Posterior vena cava (tissue), 2 donors: ENCODE data around the gene SNCAIP. TPM values are rescaled to one million over a fixed set of nuclear protein-coding genes. Genes with fewer than 3 reads are reported as not detected.
A peak's percentile ranks its signal among the peaks of the same experiment; 100 is the strongest.

Source experiments
- DNase-seq: peaks from one replicate; pipeline ENCODE4 v3.0.0-alpha.2; 2020; ENCODE audit warnings: low spot score
- intact Hi-C, 2 donors: fragments of 100-400 bp; cut with DNase I; formaldehyde crosslinking; loops; one replicate each; pipeline versions ENCODE4 v1.14.1 to v1.14.2; 2022 to 2023
- total RNA-seq, 2 donors: library from RNA; stranded (reverse); fragmentation: NEBNext Ultra II Directional; extraction: Animal tissue kit (Norgen Biotek cat#: 25700); gene quantifications; one replicate each; pipeline ENCODE4 v1.2.1, GENCODE V29; 2021
- donor health status: DM: yes; HTN: yes; CAD: no.
- donor health status: DM: yes; HTN: yes; CAD: no.

SNCAIP gene
- total RNA-seq, 2 donors from 2014 or later: 3.8 to 4.1 TPM

DNA sequence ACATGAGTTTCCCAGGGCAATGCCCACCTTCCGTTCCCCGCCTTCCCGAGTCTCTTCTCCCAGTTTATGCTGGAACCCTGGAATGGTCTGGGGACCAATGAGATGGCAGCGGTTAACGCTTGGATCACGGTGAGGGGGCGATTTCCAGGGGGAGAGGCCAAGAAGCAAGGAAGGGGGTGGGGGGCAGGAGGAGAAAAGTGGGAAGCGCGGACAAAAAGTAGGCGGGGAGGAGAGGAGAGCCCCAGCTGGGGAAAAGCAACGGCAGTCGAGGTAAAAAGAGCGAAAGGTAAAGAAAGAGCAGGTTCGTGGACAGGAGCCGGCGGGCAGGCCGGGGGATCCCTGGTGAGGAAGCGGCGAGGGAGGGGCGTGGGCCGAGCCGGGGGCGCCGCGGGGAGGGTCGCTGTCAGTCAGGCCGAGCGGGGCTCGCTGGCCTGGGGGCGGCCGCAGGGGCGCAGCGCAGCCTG lies 508 bp upstream of the SNCAIP start:
- intact Hi-C loops: no loop called here
- peak; percentile 72 for DNase-seq

DNA sequence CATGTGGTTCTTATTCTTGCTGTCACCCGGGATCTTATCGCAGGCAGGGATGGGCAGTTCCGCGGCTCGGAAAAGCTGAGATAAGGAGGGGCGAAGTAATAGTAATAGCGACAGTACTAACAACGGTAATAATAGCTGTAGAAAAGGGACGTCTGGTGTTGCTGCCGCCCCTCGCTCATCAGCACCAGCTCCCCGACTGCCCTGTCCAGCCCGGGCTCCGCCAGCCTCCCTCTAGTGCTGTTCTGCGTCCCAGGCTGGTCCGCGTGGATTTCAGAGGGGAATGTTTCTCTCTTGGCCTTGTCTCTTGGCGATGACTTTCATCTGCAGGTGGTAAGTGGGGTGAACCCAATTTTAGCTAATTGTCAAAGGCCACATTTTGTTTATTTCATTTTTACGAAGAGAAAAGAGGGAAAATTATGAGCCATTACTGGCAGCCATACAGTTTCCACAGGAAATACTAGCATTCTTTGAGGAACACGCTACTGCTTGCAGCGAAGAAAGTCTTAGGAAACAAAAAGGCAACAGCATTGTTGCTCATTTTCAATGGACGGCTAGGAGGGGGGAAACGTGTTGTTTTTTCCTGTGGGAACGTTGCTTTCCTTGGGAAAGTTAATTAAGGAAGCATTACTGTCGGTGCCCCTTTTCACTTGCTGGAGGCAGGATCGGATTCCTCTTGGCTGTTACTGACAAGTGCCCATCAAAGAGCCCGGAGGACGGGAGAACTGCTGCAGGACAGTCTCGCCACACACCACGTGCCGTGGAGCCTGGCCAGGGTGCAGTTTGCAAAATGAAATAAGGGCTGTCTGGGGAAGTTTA lies 762 bp downstream of the SNCAIP start:
- intact Hi-C loops: no loop called here

DNA sequence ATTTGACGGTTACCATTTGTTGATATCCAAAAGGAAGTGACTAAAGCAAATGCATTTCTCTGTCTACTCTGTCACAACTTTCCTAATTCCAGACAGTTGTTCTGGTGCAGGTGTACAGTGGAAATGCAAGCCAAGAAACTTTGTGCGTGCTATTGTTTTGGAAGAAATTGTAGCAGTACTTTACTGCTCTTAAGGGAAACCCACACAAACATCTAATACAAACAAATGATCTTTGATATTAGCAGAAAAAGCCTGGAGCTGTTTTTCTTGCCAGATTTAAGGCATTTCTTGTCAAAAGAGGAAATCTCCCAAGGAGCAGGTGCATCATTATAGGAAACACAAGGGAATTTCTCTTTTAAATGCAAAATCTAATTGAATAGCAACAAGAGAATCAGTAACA lies 2.0 kb downstream of the SNCAIP start:
- DNase-seq: no peak
- intact Hi-C loops: no loop called here

More for the DNA sequence above, 762 bp downstream of the SNCAIP start:
- DNase-seq: peak; percentile 76

DNA sequence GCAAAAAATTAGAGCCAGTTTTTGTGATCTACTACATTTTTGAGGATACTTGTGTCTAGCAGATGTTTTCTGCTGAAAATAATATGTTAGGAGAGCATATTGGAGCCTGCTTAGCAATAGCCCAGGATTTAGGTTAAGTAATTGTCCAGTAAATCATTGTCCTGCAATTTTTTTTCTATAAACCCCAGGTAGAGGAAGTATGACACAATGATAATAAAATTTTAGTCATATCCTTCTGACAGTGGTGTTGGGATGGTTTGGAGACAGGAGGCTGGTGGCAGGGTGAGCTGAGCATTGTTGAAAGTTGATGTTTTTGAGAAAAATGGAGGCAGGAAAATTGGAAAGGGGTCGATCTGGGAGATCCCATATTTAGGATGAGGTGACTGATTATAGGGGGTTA lies 3.5 kb downstream of the SNCAIP start:
- no peak for DNase-seq
- intact Hi-C loops: no loop called here

DNA sequence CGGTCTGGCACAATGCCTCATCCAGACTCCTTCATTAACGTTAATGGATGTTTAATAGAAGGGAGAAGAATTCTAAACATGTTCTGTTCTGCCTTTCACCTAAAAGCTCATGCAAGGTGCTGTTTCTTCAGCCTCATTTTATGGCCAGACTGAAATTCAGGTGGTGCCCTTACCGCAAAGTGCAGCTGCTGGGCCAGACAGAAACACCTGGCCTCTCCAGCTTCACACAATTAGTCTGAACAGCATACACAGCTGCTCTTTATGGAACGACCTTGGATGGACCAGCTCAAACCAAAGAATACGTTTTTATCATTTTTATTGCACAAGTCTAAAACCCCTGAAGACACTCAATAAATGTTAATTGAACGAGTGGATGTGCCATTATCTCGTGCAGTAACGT lies 4.6 kb downstream of the SNCAIP start:
- intact Hi-C loops: no loop called here
- DNase-seq: no peak

DNA sequence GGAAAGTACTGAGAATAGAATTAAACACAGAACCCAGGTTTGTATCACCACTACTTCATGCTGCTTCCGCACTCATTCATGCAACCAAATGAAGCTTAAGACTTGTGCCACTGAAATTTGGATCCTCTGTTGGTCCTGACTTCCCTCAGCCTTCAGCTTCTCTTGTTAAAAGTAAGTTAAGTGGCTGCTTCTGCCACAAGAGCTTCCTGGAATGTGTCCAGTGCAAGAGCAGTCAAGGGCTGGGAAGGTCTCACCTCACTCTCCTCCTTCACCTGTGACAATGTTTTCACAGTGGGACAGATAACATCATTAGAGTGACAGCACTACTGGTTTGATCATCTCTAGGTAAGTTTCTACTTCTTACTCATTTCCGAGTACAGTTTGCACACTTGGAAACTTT lies 7.9 kb downstream of the SNCAIP start:
- intact Hi-C loops: no loop called here
- DNase-seq: no peak

DNA sequence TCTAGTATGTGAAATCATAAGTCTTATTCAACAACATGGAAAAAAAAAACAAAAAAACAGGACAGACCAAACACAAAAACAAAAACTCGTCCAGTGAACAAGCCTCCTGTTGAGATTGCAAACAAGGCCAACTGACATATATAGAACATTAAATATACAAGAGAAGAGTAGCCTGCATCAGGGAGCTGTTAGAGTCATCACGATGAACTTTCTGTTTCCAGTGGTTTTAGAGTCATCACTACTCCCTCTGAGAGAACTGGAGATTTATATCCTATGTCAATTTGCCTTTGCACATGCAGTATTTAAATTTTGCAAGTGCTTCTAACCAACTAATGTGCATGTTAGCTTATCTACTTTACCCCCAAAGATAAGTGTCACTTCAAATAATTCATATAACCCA lies 9.9 kb downstream of the SNCAIP start:
- no peak for DNase-seq
- intact Hi-C loops: no loop called here

DNA sequence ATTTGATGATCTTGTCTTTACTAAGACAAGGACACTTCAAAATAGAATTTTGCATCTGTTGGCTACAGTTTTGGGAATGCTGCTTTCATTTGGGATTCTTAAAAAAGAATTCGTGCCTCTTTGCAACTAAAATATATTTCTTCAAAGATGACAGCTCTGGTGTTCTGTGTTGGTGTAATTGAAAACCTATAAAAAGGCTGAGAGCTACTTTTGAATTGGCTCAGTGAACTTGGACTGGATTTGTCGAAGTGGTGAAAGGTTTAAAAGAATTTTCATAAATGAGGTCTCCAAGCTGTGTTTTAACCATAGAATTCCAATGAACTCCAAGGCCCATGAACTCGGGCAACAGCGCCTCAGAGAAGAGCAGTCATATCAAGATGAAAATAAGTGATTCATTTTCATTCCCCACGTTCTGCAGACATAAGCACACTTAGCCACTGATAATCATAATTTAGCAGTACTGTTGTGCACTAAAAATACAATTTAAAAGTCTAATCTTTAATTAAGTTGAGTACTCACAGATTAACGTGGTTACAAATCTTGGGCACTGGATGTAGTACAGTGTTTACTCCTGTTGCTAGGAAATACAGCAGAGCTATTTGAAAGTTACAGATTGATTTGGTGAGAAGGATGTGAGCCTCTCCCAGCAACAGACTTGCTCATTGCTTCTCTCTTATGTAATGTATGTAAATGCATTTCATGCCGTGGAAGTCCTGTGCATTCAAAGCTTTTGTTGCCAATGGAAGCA lies 10.9 kb downstream of the SNCAIP start:
- intact Hi-C loops: no loop called here
- no peak for DNase-seq

DNA sequence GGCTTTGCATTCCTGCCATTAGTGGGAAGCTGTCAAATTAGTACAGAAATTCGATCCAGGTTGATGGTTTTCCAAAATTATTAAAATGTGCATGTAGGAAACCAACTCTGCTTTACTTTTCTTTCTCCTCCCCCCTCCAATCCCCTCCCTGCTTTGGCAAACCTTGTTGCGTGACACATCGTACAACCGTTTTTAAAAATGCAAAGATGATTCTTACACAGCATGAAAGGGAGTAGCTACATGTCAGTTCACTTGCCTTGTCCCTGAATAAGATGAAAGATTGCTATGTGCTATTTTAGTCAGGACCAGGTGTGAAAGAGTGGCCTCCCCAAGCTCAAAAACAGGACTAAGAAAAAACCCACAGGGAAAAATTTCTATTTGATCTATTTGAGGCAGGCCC lies 11.7 kb downstream of the SNCAIP start:
- intact Hi-C loops: no loop called here

DNA sequence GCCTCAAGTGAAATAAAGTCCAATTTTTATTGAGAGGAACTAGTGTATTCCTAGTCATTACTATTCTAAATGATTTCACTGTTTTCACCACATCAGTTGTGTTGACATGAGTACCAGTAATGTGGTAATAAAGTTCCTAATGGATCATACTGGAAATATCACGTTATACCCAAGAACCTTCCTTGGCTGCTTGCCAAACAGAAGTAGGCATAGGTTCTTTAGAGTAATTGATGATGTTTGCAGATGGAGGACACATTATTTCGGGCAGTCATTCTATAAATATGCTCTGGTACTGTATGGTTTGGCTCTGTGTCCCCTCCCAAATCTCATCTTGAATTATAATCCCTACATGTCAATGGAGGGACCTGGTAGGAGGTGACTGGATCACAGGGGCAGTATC lies 15.1 kb downstream of the SNCAIP start:
- DNase-seq: no peak
- intact Hi-C loops: no loop called here

More for the DNA sequence above, 11.7 kb downstream of the SNCAIP start:
- no peak for DNase-seq

DNA sequence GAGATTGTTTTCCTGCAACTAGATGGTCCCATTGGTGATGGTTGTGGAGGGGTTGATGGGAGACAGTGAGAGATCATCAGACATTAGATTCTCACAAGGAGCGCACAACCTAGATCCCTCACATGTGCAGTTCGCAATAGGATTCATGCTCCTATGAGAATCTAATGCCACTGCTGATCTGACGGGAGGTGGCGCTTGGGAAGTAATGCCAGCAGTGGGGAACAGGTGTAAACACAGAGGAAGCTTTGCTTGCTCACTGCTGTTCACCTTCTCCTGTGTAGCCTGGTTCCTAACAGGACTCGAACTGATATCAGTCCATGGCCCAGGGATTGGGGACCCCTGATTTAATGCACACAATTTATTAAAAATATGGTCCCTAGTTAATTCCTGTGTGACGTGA lies 18.8 kb downstream of the SNCAIP start:
- no peak for DNase-seq
- intact Hi-C loops: no loop called here

DNA sequence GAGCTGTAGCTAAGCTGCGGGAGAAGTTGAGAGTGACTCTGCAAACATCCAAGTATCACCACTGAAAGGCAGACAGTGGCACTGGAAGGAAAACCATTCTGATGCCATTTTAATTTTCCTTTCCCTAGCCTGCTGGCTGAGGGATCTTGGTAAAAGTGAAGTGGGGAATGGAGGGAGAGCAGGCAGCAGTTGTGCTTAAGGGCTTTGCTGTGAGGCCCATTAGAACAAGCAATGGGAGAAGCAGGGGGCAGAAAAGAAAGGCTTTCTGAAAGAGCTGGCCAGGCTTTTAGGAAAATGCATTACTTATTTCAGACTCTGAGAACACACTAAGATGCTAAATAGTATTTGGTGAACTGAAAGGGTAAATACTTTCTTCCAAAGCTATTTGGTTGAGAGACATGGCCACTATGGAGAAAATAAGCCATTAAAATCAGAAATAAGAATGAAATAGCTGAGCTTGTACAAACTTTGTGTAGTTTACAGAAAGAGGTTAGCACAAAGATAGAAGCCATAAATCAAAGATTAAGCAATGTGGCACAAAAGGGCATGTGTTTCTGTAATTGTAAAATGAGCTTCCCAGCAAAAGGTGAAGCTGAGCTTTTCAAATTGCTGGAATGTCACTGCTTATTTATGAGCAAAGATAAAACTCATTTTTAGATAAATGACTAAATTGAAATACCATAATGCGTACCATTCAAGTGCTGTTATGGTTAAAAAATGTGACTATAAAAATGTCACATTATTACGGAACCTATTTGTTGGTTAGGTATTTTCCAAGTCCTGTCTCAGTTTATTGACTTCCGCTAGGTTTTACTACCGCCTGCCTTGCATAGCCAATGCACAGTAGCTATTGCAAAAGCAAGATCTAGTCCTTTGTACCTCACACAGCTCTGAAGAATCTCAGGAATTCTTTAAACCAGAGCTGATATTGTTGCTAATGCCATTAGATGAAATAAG lies 20.8 kb downstream of the SNCAIP start:
- DNase-seq: no peak
- intact Hi-C loops: no loop called here

DNA sequence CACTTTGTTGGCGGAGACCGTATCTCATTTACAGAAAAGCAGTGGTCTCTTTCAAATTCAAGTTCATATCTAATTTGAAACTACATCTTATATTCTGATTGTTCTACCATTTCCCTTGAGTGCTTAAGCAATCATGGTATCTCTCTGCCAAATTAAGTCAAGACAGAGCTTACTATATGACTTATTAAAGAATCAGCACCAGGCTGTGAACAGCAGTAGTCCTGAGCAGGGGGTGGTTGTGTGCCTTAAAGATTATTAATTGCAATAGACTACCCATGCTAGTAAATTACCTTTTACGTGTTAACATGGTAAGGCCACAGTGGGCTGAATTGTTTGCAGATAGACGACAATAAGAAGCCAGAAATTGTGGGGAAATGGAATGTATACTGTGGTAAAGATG lies 21.5 kb downstream of the SNCAIP start:
- intact Hi-C loops: no loop called here

DNA sequence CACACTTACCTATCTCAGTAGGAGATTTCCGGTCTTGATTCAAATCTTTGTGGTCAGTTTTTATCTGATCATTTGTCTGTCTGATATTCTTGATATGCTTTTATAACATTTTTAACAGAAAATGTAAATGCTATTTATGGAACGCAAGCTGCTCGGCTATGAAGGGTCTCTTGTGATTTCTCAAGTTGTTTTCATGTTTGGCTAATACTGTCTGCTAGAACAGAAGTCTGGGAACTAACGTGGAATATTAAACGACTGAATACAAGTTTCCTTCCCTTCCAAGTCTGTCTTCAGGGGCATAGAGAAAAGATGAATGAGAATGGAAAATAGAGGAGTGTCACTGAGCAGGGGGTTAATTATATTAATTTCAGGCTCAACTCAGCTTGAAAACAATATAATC lies 27.6 kb downstream of the SNCAIP start:
- intact Hi-C loops: no loop called here
- DNase-seq: no peak

More for the DNA sequence above, 21.5 kb downstream of the SNCAIP start:
- DNase-seq: no peak

DNA sequence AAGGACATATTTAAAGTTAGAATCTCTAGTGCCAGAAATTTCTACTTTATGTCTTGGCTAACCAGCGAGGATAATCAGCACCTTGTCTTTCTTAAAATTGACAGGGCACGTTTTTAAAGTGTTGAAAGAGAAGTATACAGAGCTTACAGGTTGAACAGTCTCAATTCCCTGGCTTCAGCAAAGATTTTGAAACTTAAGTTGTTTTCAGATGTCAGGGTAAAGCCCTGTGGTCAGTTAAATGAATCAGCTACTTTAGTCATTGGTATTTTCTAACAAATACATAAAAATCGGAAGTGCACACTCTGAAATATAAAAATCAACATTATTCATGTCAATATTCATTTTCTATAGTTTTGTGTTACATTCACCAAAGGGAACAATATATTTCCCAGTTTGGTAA lies 29.1 kb downstream of the SNCAIP start:
- intact Hi-C loops: no loop called here
- no peak for DNase-seq

DNA sequence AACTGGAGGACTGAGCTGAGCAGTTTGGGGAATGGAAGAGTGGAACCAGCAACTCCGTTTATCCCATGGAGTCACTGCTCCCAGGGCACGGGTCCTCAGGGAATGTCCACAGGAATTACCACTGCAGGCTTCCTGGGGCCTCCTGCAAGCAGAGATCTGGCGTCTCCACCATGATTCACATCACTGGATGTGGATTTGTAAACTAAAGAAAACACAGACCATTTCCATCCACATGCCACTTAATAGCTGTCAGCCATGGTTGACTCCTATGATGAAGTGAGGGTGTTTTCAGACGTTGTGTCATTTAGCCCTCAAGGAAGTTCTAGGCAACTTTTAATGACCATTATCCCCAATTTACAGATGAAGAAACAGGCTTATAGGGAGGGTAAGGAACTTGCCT lies 30.2 kb downstream of the SNCAIP start:
- no peak for DNase-seq
- intact Hi-C loops: no loop called here

DNA sequence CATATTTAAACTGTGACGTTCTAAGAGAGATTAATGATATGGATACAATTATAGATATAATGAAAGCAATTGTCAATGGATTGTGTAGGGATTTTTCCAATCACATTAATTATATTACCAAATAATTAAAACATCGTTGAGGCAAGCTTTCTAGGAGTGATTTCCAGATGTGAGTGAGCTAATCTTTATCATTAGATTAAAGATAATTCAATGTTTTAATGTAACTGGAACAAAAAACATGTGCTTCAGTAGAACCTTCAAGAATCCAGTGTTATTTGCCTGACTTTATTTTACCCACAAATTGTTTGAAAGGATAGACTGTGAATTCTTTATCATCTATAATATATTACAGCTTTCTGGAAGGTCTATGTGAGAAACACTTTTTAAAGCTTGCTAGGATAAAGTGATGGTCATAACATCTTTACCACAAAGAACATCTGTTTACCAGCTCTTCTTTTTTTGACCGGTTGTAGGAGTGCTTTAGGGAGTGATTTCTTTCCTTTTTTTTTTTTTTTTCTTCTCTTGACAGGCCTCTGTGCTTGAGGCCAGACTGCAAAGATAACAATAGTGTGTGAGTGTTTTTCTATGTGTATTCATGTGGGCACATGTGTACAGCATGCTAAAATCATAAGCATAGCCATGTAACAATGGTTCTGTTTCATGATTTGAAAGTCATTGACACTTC lies 35.0 kb downstream of the SNCAIP start:
- no peak for DNase-seq
- intact Hi-C loops: no loop called here

DNA sequence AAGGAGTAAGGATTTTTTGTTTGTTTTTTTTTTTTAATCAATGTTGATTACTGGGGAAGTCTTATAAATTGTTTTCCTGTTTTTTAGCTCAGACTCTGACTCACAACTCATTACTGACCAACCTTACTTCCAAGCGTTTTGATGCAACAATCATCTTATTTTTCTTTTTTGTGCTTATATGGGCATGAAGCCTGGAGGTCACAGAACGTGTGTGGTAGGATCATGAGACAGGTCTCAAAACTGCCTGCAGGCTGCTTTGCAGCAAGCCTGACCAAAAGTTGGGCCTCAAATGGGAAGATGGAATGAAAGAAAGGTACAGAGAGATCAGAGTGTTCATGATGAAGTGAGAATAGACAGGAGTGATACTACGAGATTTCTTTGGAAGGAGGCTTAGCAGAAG lies 38.5 kb downstream of the SNCAIP start:
- intact Hi-C loops: no loop called here
- DNase-seq: no peak
